ENCODE results near the gene TSEN34. TPM values are rescaled to one million over a fixed set of nuclear protein-coding genes. Genes with fewer than 3 reads are reported as not detected.
A peak's percentile ranks its signal among the peaks of the same experiment; 100 is the strongest.
"Not testable (repeated sequence)": the region's sequence is repeated elsewhere in the genome, so short reads cannot be mapped to it uniquely, and the experiment has no call there.

Gene TSEN34
- total RNA-seq, 1 donor from 2014 or later = 43.9 TPM

- DNase-seq (ENCODE audit: low spot score in 2 of 2, unreplicated experiment in 2 of 2) = no peak
- H3K9me3 Mint-ChIP-seq = no peaks in the 10 kb centered on the region
- TF ChIP-seq, protein P1, sequence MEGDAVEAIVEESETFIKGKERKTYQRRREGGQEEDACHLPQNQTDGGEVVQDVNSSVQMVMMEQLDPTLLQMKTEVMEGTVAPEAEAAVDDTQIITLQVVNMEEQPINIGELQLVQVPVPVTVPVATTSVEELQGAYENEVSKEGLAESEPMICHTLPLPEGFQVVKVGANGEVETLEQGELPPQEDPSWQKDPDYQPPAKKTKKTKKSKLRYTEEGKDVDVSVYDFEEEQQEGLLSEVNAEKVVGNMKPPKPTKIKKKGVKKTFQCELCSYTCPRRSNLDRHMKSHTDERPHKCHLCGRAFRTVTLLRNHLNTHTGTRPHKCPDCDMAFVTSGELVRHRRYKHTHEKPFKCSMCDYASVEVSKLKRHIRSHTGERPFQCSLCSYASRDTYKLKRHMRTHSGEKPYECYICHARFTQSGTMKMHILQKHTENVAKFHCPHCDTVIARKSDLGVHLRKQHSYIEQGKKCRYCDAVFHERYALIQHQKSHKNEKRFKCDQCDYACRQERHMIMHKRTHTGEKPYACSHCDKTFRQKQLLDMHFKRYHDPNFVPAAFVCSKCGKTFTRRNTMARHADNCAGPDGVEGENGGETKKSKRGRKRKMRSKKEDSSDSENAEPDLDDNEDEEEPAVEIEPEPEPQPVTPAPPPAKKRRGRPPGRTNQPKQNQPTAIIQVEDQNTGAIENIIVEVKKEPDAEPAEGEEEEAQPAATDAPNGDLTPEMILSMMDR (IDR thresholded peaks at IDR 0.05; ENCODE audit: unreplicated experiment) = no peak
- no peak overlapping the region for H3K27ac Mint-ChIP-seq
- H3K4me1 Mint-ChIP-seq = peaks cover 77% of the 10 kb centered on the region
- no peak overlapping the region for H3K4me3 Mint-ChIP-seq
- peaks cover 32% of the 10 kb centered on the region for H3K36me3 Mint-ChIP-seq
- H3K27me3 Mint-ChIP-seq (ENCODE audit: low read depth) = no peaks in the 10 kb centered on the region
These were observed 15.1 kb downstream of the TSEN34 start for GRCh38 chr19:54206030-54206830.

DNA sequence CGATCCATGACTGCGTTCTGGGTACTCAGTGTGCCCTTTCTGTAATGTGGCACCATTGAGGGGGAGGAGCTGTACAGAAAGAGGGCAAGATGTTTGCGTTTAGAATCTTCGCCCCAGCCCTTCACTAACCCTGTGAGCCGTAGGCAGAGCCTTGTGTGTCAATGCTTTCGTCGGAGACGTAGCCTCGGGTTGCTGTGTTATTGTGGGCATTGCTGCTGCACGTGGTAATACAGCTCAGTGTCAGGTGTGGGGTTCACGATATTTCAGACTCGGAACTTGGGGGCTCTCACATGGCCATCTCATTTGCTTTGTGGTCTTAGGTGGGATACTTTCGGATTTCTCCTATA is 15.7 kb downstream of the TSEN34 start:
- Mint-ChIP-seq H3K4me3 (no peak overlapping the region), H3K9me3 (no peaks in the 10 kb centered on the region), H3K27ac (no peak overlapping the region), H3K27me3 (ENCODE audit: low read depth) (no peaks in the 10 kb centered on the region), H3K4me1 (peaks cover 75% of the 10 kb centered on the region), H3K36me3 (peaks cover 33% of the 10 kb centered on the region)
- TF ChIP-seq, protein P1 (IDR thresholded peaks at IDR 0.05; ENCODE audit: unreplicated experiment) = no peak
- no peak for DNase-seq (ENCODE audit: low spot score in 2 of 2, unreplicated experiment in 2 of 2)

DNA sequence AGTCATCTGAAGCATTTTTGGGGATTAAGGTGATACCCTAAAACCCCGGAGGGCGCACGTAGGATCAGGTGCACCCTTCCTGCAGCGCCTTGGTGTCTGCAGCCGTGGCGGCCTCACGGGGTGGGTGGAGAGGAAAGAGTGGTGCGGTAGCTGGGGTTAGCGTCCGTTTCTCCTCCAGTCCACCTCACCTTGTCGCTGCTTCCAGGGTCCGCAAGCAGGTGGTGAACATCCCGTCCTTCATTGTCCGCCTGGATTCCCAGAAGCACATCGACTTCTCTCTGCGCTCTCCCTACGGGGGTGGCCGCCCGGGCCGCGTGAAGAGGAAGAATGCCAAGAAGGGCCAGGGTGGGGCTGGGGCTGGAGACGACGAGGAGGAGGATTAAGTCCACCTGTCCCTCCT is 16.1 kb downstream of the TSEN34 start:
- not testable (repeated sequence) for DNase-seq (ENCODE audit: low spot score in 2 of 2, unreplicated experiment in 2 of 2); H3K9me3 Mint-ChIP-seq; H3K27me3 Mint-ChIP-seq (ENCODE audit: low read depth); H3K4me3 Mint-ChIP-seq
- Mint-ChIP-seq H3K27ac (peak overlapping the region; percentile 94), H3K36me3 (peaks cover 33% of the 10 kb centered on the region), H3K4me1 (peaks cover 71% of the 10 kb centered on the region)

GRCh38 chr19:54207676-54207982 is 16.5 kb downstream of the TSEN34 start:
- TF ChIP-seq, protein P1 (IDR thresholded peaks at IDR 0.05; ENCODE audit: unreplicated experiment) = no peak
- Mint-ChIP-seq H3K27ac (peak overlapping the region; percentile 94), H3K27me3 (ENCODE audit: low read depth) (no peaks in the 10 kb centered on the region), H3K4me1 (peaks cover 67% of the 10 kb centered on the region), H3K36me3 (peaks cover 30% of the 10 kb centered on the region), H3K9me3 (no peaks in the 10 kb centered on the region), H3K4me3 (no peak overlapping the region)
- DNase-seq (ENCODE audit: low spot score in 2 of 2, unreplicated experiment in 2 of 2) = no peak

DNA sequence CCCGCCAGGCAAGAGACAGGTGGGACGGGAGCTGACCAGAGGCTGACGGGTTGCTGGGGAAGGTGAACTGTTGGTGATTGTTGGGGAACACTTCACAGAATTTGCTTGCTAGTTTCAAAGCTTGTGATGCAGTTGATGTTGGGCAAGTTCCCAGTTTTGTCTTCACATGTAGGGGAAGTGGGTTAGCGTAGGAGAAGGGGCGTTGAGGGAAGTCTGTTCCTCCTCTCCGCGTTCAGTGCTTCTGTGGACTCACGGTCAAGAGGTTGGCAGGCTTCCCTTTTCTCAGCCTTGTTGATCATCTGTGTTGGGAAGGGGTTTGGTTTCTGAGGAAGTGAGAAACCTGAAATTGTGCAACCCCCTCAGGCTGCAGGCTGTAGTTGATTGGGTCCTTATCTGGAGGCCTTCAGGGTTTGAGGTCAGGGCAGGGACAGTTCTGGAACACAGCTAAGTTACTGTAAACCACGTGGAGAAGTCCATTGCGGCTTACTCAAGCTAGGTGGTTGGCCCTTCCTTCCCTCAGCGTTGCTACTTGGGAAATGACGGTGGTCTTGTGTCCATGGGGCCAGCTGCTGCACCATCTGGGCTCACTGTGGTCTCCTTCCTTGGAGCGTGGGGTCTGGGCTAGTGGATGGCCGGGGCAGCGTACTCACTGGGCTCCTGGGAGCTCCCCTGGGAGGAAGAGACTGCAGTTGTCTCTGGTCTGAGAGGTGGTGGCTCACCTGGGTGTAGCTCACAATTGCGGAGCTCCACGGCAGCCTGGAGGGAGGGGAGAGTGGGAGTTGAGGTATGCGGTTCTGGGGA is 17.1 kb downstream of the TSEN34 start:
- H3K4me1 Mint-ChIP-seq = peaks cover 61% of the 10 kb centered on the region
- H3K27ac Mint-ChIP-seq = peak overlapping the region; percentile 94
- no peaks in the 10 kb centered on the region for H3K27me3 Mint-ChIP-seq (ENCODE audit: low read depth)
- TF ChIP-seq, protein P1 (IDR thresholded peaks at IDR 0.05; ENCODE audit: unreplicated experiment) = no peak
- H3K9me3 Mint-ChIP-seq = no peaks in the 10 kb centered on the region
- DNase-seq (ENCODE audit: low spot score in 2 of 2, unreplicated experiment in 2 of 2) = no peak
- no peak overlapping the region for H3K4me3 Mint-ChIP-seq
- peaks cover 28% of the 10 kb centered on the region for H3K36me3 Mint-ChIP-seq

DNA sequence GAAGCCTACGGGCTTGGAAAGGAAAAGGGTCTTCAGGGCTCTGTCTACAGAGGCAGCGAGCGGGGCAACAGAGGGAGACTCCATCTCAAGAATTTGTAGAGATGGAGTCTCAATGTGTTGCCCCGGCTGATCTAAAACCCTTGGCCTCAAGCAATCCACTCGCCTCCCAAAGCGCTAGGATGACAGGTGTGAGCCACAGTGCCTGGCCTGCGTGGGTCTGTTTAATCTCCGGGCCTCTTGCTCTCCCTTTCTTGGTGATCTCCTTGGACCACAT is 17.6 kb downstream of the TSEN34 start:
- no peak overlapping the region for H3K4me3 Mint-ChIP-seq
- DNase-seq (ENCODE audit: low spot score in 2 of 2, unreplicated experiment in 2 of 2) = no peak
- H3K4me1 Mint-ChIP-seq = peaks cover 56% of the 10 kb centered on the region

More for the DNA sequence above, 17.6 kb downstream of the TSEN34 start:
- Mint-ChIP-seq H3K27me3 (ENCODE audit: low read depth) (no peaks in the 10 kb centered on the region), H3K27ac (peak overlapping the region; percentile 94), H3K36me3 (peaks cover 26% of the 10 kb centered on the region), H3K9me3 (no peaks in the 10 kb centered on the region)
- TF ChIP-seq, protein P1 (IDR thresholded peaks at IDR 0.05; ENCODE audit: unreplicated experiment) = no peak

Data from mesothelial cell of epicardium (in vitro differentiated cells).